GM21619 (cell line): ENCODE measurements around the gene VAC14.

Source experiments
- ATAC-seq: cut with Tn5 transposase; IDR thresholded peaks from one replicate; pipeline ENCODE4 v1.9.1; 2021; ENCODE audit not compliant: unreplicated experiment

VAC14 gene

DNA sequence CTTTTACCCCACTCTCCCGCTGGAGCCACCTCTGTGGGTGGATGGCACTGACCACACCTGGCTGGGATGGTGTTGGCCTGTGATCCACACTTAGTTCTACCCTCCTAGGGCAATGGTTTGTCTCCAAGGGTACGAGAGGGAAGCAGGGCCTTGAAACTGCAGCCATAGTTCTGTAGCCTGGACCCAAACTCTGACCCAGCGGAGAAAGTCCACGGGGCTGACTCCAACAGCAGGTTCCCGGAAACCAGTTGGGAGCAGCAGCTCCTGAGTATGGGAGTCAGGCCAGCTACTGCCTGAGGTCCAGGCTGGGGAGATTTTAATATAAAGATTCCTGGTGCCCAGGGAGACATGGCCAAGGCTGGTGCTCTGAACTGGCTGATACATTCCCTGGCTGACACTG lies 91.5 kb downstream of the VAC14 start:
- ATAC-seq: no peak

DNA sequence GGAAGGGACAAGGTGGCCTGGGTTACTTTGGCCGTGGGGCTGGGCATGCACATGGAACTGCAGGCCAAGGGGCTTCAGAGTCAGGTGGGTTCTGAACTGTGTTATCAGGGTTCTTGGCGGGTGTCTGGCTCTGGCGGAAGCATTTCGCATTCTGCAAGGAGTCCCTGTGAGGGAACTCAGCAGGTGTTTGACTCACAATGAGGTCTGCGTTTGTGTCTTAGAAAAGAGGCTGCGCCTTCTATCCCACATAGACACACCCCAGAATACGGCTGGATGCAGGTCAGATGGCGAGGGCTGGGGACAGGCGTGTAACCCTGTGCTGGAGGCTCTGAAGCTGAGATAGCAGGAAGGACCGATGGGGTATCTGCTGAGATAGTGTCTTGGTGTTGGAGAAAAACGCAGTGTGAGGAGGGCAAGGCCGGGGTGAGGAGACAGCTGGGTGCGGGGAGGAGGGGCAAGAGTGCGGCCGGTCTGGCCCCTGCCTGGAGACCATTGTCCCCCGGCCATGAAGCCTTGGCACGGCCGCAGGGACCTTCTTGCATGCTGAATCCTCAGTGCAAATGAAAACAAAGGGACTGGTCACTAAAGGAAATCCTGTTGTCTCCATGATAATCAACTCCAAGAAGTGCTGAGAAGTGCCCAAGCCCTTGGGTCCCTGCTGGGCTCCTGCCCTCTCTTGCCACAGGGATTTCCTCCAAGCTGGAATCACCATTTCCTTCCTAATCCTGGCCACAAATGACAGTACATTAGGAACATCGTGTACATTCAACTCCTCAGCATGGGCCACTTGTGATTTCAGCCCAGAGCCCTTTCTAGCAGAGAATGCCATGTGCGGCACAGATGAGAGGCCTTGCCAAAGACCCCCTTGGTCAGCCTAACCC lies 92.4 kb downstream of the VAC14 start:
- ATAC-seq: no peak

GRCh38 chr16:70706948-70707465 lies 94.0 kb downstream of the VAC14 start:
- no peak for ATAC-seq

DNA sequence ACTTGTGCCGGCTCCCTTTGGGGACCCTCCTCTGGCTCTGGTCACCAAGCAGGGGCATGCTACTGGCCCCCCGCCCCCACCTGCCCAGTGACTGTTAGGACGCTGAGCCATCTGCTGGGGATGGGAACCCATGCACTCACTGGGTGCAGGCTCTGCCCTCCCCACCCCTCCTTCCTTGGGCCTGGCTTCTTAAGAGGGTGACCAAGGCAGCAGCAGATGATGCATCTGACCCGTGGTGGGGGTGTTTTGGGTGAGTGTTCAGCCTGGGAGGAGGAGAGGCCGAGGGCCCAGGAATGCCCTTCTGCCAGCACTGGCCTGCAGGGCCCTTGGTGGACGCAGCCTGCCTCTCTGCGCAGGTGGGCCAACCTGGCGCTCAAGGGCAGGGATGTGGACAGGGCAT lies 95.9 kb downstream of the VAC14 start:
- no peak for ATAC-seq

- no peak for ATAC-seq
Observed at GRCh38 chr16:70704586-70704985, 96.4 kb downstream of the VAC14 start.

- ATAC-seq: no peak
Observed at GRCh38 chr16:70703835-70704381, 97.0 kb downstream of the VAC14 start.

GRCh38 chr16:70703041-70703834 lies 97.7 kb downstream of the VAC14 start:
- no peak for ATAC-seq

GRCh38 chr16:70702624-70703023 lies 98.3 kb downstream of the VAC14 start:
- no peak for ATAC-seq

GRCh38 chr16:70701998-70702397 lies 99.0 kb downstream of the VAC14 start:
- no peak for ATAC-seq

- ATAC-seq: no peak
Observed at GRCh38 chr16:70701596-70701995, 99.4 kb downstream of the VAC14 start.

- no peak for ATAC-seq
Observed at GRCh38 chr16:70701036-70701435, 99.9 kb downstream of the VAC14 start.

DNA sequence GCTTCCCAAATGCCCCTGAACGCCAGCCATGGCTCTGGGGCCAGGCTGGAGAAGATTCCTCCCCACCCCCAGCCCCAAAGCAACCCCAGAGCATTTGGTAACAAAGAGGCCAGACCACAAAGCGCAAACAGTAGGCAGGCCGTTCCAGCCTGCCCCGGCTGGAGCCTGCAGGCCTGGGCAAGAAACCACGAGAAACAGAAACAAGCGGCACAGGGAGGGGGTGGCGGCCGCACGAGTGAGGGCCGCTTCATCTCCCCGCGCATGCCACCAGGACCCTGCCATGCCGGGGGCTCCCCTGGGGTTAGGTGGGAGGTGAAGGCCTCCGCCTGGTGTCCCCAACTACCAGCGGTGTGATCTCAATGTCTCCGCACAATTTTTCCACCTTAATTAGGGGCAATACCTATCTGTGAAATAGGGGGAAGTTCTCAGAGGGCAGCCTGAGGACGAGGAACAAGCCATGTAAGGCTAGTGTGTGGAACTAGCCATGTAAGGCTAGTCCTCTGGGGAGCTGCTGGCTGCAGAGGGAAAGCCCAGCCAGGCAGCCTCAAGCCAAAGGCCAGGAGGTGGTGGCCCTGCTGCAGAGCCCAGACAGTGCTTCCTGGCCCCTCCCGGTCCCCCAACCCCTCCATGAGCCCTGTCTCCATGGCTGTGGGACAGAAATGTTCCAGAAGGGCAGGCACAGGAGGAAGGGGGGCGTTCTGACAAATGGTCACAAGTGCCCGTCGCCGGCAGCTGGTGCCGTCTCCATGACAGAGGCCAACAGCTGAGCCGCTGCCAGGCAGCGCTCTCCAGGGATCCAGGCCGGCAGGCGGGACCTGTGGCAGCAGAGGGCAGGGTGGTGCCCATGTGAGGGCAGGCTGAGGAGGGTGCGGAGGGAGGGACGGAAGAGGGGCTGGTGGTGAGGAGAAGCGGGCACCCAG lies 100.6 kb downstream of the VAC14 start:
- ATAC-seq: no peak

DNA sequence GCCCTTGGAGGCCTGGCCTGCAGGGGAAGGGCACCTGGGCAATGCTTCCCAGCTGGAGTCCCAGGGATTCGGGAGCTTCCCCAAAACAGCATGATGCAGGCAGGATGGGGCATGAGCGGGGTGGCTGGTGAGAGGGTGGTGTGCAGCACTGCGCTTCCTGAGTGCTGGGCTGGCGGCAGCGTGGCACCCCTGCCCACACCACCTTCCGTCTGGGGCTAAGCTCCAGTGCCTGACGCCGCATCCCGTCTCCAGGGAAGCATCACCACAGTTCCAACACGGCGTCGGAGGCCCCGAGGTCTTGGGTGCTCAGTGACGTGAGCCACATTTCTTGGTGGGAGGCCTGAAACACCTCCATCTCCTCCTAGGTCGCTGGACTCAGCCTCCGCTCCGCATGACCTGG lies 101.3 kb downstream of the VAC14 start:
- no peak for ATAC-seq

- ATAC-seq: no peak
Observed at GRCh38 chr16:70698901-70699300, 102.1 kb downstream of the VAC14 start.

DNA sequence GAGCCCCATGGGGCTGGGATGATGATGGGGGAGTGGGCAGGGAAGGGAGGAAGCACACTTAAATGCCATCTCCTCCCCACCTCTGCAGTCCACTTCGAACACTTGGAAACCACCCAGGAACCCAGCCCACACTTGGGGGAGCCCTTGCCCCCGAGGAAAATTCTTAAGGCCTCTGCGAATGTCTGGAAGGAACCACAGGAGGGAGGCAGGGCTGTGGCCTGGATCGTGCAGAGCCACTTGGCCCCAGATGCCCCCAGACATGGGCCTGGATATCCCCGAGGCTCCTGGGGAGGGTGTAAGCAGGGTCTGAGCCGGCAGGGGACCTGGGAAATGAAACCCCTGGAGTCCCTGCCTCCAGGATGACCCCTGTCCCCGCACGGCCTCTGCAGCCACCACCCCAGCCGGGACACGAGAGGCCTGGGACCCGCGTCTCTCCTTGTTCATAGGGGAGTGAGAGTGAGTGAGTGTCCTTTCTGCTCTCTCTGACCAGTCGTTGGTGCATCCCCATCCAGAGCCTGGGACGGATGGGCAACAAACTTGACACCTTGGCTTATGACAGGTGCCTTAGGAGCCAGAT lies 103.3 kb downstream of the VAC14 start:
- ATAC-seq: no peak

GRCh38 chr16:70696952-70697593 lies 103.9 kb downstream of the VAC14 start:
- no peak for ATAC-seq

DNA sequence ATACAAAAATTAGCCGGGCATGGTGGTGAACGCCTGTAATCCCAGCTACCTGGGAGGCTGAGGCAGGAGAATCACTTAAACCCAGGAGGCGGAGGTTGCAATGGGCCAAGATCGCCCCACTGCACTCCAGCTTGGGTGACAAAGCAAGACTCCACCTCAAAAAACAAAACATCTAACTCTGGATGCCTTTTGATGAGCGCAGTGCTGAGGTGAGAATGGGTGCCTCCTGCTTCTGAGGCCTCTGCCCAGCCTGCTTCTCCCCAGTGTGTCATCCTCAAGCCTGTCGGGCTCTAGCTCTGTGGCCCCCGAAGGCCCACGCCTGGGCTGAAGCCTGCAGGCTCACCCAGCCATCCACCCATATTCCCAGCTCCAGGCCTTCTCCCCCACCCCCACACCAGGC lies 104.6 kb downstream of the VAC14 start:
- ATAC-seq: no peak

- ATAC-seq: no peak
Observed at GRCh38 chr16:70695331-70696070, 105.5 kb downstream of the VAC14 start.

- no peak for ATAC-seq
Observed at GRCh38 chr16:70694868-70695218, 106.1 kb downstream of the VAC14 start.
